ENCODE measurements around the gene TNF. TPM values are rescaled to one million over a fixed set of nuclear protein-coding genes. Genes with fewer than 3 reads are reported as not detected.

Gene TNF
- total and polyA plus RNA-seq, 2 of the 13 experiments (the other 11 are each of a cell fraction or from before 2014, with no cell fraction given): not detected

GRCh38 chr6:31572041-31572911 lies 3.1 kb upstream of the TNF start, which contains the start of gene LTA (continued):
- TF ChIP-seq ZNF670 (CRISPR knock-in tag; IDR thresholded peaks at IDR 0.05; ENCODE audit: borderline replicate concordance) (no peak), PREB (CRISPR knock-in tag; IDR thresholded peaks at IDR 0.05) (no peak), MEF2D (CRISPR knock-in tag; IDR thresholded peaks at IDR 0.05) (no peak), TEAD3 (CRISPR knock-in tag; optimal IDR thresholded peaks at IDR 0.05; ENCODE audit: borderline replicate concordance) (no peak), ZNF775 (CRISPR knock-in tag; IDR thresholded peaks at IDR 0.05; ENCODE audit: borderline replicate concordance) (no peak), SRY (CRISPR knock-in tag; IDR thresholded peaks at IDR 0.05) (no peak), ZNF225 (CRISPR knock-in tag; IDR thresholded peaks at IDR 0.05) (peak; percentile 46; the same call in 1 of the 2 replicates), ZGPAT (CRISPR knock-in tag; IDR thresholded peaks at IDR 0.05) (no peak), MZF1 (CRISPR knock-in tag; IDR thresholded peaks at IDR 0.05; ENCODE audit: borderline replicate concordance) (no peak), ZBTB7A (CRISPR knock-in tag; IDR thresholded peaks at IDR 0.05) (no peak), SP1 (IDR thresholded peaks at IDR 0.05) (no peak), SP1 (CRISPR knock-in tag; IDR thresholded peaks at IDR 0.05) (no peak), KDM4B (CRISPR knock-in tag; IDR thresholded peaks at IDR 0.05) (no peak), FOXC1 (CRISPR knock-in tag; IDR thresholded peaks at IDR 0.05; ENCODE audit: borderline replicate concordance) (no peak), SOX5 (CRISPR knock-in tag; IDR thresholded peaks at IDR 0.05; ENCODE audit: borderline replicate concordance) (no peak), RNF219 (CRISPR knock-in tag; IDR thresholded peaks at IDR 0.05) (no peak), RBFOX2 (IDR thresholded peaks at IDR 0.05; ENCODE audit: low read depth, low read length) (no peak), NRL (CRISPR knock-in tag; IDR thresholded peaks at IDR 0.05; ENCODE audit: borderline replicate concordance) (no peak)
